Activated CD8-positive, alpha-beta memory T cell treated with anti-CD3 and anti-CD28 coated beads, Interleukin-2, amount 50 U/mL, for 1 hour (primary cell): Measurements from ENCODE around the gene ADRA2B.
"Not testable (repeated sequence)": the region's sequence is repeated elsewhere in the genome, so short reads cannot be mapped to it uniquely, and the experiment has no call there.

Experiments
- DNase-seq: peaks from one replicate; pipeline ENCODE4 v3.0.0-alpha.2; 2020; ENCODE audit errors: extremely low read depth

ADRA2B gene

DNA sequence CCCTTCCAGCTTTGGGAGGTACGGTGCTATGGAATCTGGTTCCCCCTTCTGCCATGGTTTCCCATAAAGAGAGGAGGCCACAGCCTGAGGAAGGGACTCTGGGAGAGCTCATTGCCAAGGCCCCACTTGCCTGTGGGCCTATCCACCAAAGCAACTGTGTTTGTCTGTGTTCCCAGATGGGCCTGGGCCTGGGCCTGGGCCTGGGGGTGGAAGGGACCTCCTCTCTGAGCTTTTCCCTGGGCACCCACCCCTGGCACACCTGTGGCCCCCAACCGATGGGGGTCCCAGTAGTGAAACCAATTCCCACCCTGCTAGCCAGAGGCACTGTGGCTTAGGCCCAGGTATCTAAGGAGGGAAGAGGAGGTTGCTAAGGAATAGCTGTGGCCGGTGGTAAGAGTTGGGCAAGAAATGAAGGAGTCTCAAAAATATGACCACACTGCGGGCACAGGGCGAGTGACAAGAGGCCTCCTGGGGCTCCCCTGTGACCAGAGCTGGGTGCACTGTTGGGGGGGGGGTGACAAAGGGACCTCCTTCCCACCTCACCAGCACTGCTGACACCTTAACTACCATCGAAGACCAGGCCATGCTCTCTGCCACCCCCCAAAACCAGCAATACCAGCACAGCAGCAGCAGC is 33.8 kb upstream of the ADRA2B start:
- DNase-seq, result no peak

DNA sequence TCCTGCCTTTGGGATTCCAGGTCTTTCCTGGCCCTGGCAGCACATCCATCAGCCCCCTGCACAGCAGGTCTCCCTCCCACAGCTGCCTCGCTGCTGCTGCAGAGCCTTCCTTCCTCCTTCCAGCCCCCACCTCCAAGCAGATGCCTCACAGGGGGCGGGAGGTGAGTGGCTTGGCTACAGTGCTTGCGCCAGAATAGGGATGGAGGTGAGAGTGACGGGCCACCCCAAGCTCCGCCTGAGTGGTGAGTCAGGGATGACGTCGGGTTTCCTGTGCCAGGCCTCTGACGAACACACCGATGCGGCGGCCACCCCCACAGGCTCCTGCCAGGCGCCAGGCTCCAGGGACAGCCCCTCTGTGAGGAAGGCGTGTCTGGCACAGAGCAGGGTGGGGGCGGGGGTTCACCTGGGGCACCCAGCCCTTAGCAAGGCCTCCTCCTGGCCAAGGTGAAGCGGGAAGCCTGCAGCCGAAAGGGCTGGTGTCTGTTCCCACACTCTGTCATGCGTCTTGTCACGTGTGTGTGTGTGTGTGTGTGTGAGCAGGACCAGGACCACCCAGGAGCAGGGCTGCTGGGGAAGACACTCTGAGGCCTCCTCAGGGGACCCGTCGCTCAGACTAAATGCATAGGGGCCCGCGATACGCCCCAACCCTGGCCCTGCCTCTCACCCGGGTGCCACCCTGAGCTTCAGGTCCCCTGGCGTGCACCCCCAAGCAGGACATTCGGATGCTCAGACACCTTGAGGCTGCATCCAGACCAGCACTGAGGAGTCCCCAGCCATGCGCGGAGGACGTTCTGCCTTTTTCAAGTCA is 32.2 kb upstream of the ADRA2B start:
- peak; percentile 98 for DNase-seq

DNA sequence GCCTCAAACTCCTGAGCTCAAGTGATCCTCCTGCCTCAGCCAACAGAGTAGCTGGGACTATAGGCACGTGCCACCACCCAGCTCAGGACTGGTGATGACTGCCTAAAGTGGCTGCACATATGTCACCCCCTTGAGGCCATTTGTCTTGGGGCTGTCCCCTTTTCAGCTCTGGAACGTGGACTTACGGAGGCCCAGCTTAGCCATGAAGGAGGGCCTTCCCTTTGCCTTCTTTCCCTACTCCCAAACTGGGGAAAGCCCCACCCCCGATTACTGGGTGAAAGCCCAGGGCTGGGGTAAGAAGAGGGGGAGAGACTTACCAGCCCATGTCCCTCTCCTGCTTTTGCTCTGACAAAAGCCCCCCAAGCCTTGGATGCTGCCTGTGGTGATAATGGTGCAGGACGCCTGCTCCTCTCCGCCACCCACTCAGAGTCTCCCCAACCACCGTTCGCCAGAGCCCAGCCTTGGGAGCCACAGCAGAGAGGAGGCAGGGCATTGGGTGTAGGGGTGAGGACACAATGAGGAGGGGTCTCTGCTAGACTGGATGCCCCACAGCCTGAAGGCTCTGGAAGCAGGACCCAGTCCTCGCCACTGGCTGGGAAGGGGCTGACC is 31.3 kb upstream of the ADRA2B start:
- DNase-seq, result no peak

DNA sequence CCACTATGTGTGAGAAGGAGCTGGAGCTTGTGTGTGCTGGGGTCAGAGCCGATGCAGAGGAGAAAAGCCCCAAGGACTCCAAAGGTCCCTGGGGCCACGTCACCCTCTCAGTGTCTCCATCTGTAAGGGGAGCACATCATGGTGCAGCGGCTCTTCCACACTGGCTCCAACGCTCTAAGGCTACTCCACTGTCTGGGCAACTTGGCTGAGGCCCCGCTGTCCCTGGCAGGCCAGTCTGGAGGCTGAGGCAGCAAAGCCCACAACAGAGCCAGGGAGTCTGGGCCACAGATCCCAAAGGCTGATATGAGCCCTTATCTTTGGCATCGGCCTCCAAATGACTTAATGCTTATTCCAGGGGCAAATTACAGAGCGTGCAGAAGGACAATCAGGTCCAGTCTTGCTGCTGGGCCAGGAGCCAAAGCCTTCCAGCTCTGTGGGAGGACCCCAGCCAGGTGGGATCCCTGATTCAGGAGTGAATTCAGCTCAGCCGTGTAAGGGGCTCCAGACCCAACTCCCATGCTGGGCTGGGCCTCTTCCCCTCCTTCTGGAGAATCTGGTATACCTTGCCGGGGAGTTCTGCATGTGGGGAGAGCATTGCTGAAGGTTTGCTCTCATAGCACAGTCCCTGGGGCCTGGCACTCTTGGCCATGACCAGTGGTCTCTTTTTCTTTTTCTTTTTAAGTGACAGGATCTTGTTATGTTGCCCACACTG is 30.7 kb upstream of the ADRA2B start:
- no peak for DNase-seq

DNA sequence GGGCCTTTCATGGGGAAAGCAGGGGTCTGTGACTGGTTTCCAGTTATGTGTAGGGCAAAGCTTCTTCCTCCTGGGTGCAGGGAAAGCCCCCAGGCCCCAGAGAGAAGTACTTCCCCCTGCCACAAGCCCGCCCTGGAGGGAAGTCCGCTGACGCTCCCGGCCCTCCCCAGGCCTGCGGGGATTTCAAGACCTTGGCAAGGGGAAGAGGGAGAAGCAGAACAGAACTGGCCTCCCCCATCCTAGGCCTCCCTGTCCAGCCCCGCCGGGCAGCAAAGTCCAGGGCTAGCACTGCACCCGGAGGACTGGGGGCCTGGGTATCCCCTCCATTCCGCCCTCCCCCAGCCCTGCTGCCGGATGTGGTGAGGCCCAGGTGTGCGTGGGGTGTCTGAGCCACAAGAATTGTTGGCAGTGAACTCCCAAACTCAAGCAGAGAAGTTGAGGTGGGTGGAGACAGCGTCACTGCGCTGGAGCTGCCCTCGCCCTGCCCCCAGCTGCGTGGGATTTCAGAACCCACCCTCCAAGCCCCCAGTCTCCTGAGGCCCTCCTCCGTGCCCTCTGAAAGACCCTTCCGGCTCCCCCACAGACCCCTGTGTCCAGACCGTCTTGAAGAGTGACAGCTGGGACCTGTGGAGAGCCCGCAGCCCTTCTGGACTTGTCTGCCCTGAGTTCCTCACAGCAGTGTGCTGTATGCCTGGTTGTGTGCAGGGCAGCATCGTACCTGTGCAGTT is 29.9 kb upstream of the ADRA2B start:
- DNase-seq, result no peak

DNA sequence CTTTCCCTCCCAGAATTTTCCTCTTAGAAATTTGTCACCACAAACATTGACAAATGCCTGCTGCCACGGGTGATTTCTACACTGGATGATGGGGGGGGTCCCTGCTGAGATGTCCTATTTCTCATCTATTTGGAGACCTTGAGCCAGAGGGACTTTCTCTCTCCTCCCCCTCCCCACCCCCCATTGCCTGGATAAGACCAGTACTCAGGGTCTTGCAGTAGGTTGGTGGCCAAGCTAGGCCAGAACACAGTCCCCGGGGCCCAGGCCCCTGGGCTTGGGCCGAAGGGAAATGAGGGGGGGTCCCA is 29.4 kb upstream of the ADRA2B start:
- DNase-seq, result no peak

DNA sequence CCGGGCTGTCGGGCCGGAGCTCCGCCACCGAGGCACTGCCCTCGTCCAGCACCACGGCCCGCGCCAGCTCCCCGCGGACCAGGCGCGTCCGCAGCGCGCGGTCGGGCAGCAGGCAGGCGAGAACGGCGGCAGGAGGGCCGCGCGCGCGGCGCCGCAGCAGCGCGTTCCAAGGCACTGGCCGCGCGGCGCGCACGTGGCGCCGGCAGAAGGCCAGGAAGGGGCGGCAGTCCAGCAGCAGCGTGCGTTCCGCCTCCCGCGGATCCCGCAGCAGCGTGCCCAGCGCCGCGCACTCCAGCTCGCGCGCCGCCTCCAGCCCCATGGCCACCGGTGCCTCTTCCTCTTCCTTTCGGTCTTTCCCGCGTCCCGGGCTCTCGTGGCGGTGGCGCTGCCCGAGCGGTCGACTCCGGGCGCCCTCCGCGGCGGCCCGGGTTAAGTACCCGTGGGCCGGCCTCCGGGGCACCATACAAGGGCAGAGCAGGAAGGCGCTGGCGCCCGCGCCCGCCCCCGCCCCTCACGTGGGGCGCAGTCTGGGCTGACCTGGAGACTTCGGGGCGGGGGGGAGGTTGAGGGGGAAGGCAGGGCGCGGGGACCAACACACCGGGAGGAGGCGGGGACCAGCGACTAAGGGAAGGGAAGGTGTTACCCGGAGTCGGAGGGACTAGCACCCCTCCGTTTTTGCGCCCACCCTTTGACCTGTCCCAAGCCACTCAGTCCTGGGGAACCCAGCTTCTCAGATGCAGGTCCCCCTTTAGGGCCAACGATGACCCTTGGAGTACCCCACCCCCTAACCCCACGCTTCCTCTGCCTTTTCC is 28.9 kb upstream of the ADRA2B start, which contains the start of gene DUSP2:
Gene DUSP2 (minus strand): TSS at position 405 of the 812 bp plus-strand sequence. CDS start 86 bp downstream, at position 319.
- peak; percentile 85 for DNase-seq

DNA sequence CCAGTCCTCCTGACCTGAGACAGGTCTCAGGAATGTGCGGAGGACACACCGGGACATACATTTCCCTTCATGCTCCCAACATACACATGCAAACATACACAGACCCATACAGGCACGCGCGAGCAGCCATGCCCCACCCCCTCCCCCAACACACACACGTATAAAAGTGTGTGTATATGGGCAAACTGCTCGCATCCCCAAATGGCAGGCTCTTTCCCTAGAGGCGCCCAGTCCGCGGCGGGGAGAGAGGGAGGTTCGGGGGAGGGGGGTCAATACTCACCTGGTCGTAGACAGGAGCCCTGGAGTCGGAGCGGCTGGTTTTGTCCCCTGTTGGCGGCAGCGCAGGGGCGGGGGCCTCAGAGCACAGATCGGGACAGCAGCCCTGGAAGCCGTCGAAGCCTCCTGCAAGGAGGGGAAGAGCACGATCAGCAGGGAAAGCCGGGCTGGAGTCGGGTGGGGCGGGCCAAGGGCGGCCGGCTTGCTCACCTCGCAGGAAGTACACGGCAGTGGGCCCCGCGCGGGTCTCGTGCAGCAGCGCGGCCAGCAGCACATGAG is 28.2 kb upstream of the ADRA2B start:
- no peak for DNase-seq

DNA sequence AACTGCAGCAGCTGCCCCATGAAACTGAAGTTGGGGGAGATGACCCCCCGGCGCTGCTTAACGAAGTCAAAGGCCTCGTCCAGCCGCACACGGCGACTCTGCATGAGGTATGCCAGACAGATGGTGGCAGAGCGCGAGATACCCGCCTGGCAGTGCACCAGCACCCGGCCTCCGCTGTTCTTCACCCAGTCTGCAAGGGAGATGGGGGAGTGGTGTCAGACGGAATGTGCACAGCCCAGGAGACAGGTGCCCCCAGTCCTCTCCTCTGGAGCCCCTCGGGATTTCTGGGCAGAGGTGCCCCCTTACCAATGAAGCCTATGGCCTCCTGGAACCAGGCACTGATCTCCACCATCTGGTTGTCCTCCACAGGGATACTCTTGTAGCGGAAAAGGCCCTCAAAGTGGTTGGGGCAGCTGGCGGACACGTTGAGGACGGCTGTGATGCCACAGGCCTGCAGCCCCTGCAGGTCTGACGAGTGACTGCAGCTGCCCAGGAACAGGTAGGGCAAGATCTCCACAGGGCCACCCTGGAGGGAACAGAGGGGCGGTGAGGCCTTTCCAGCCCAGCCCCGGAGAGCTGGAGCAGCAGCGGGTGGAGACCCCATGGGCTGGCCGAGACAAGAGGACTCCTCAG is 27.6 kb upstream of the ADRA2B start:
- DNase-seq, result no peak

DNA sequence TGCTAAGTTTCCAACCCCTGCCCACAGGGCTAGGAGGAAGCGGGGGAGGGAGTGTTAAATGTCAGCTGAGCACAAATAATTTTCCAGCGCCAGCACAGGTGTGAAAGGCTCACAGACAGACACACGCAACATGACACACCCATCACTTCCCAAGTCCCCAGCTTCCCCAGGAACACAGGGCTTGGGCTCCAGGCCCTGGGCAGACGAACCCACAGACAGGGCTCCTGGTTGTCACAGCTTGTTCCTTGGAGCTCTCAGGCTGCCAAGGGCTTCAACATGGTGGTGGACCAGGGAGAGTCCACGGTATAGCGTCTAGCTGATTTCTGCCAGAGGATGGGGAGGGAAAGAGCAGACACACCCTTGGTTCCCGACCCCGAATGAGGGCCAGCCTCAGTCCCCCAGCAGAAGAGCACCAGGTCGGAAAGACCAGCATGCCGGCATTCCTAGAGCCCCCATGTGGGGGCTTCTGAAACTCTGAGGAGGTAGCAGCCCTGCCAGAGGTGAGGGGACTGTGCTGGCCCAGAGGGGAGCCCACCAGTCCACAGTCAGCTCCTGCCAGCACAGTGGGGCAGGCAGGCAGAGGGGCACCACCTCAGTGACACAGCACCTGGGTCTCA is 27.0 kb upstream of the ADRA2B start:
- DNase-seq, result no peak

DNA sequence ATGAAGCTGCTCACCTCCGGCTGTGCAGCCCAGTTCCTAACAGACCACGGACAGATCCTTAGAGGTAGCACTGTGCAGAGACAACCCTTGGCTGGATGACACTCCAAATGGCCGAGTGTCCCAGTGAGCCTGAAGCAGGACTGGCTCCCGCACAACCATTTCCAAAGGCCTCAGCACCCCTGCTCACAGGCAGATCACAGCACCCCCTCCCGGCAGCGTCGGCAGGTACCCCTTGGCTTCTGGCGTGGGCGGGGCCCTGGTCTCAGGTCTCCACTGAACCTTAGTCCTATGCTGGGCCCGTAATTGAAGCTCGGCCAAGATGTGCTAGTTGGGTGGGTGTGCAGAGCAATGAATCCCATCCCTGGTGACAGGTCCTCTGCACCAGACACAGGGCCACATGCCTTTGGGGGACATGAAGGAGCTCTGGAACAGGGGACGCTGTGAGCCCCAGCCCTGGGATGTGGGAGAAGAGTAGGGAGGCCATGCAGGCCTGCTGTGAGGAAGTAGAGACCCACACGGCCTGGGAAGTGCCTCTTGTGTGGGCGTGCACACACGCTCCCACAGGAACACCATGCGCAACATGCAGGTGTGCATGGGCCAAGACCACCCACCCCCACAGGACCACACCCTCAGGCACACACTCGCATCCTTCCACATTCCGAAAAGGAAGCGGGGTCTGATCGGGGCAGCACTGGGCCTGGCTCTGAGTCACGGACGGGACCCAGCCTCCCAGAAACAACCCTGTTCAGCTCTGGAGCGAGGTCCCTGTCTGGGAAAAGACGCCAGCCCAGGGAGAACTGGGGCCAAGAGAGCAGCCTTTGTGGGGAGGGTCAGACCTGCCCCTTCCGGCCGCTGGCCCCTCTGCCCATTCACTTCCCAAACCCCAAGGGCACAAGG is 26.1 kb upstream of the ADRA2B start:
- no peak for DNase-seq

DNA sequence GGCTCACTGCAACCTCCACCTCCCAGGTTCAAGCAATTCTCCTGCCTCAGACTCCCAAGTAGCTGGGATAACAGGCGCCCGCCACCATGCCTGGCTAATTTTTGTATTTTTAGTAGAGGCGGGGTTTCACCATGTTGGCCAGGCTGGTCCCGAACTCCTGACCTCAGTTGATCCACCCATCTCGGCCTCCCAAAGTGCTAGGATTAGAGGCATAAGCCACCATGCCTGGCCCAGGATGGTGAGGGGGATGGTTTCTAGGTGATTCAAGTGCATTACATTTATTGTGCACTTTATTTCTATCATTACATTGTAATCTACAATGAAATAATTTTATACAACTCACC is 25.2 kb upstream of the ADRA2B start:
- not testable (repeated sequence) for DNase-seq

DNA sequence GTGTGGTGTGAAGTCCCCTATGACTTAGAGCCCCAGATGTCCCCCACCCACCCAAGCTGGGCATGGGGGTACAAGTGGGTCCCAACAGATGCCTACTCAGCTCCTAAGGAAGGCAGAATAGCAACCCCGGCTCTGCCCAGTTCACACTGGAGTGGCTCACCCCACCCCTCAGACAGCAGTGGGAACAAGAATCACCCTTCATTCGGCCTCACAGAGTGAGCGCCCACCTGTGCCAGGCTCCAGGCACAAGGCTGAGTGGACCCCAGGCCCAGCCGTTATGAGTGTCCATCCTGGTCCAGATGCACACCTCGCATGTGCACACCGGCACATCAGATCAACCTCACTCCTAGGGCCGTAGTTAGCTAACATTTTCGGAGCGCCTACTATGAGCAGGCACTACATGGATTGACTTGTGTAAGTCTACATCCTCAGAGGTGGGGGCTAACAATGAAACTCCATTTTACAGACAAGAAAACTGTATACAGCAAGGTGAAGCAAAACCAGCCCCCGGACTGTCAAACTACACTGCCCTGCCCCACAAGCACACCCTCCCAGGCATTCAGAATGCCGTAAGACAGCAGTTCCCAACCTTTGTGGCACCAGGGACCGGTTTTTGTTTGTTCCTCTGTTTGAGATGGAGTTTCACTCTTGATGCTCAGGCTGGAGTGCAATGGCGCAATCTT is 24.7 kb upstream of the ADRA2B start:
- no peak for DNase-seq

DNA sequence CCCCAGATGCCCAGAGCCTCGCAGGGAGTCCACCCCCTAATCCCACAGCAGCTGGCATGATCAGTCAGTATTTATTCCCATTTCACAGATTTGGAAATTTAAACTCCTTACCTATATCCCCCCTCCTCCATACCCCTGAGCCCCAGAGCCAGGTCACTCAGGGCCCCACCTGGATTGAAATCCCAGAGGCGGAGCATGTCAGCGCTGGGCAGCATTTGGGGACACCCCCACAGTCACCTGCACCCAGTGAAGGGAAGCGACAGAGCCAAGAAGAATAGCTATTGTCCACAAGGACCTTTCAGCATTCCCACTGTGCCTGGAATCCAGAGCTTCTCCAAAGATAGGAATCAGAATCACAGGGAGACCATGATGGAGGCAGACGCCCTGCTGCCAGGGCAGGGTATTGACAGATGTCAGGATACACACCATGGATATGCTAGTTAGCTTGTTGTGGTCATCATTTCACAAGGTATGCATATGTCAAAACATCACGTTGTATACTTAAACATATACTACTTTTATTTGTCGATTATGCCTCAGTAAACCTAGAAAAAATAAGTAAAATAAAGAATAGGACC is 22.9 kb upstream of the ADRA2B start:
- no peak for DNase-seq

DNA sequence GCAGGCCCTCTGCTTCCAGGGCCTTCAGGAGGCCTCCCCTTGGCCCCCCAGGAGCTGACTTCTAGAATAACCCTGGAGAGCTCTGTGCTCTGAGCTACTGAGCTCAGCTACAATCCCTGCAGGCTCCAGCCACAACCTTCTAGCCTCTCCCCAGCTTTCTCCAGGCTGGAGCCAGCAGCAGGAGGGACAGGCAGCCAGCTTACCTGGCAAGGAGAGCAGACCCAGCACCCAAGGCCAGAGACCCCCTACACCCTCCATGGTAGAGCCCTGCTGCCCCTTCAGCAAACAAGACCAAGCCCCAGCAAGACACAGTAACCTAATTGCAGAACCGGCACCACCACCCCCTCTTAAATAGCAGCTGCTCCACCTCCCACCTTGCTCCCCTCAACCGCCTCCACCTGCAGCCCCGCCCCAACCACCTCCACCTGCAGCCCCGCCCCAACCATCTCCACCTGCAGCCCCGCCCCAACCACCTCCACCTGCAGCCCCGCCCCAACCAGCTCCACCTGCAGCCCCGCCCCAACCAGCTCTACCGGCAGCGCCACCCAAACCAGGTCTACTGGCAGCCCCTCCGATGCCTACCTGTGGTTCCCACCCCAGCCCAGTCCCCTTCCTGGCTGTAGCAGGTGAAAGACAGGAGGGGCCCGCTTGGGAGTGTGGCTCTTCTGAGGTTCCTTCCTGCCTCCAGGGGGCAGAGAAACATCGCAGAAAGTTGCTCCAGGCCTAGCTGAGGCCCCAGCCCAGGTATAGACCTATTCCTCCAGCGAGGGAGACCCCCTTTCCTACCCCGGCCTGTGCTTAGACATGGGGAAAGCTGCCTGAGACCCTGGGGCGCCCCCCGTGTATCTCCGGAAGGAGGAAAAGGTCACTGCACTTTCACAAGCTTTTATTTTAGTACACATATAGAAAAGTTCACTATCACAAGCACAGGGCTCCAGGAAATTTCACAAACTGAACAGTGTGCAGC is 22.1 kb upstream of the ADRA2B start, which contains the start of gene ASTL:
Gene ASTL (minus strand): TSS at position 324 of the 967 bp plus-strand sequence. CDS start 66 bp downstream, at position 258.
- DNase-seq, result no peak
